HCT116 (cell line): ENCODE results near the gene TVP23A. TPM values are rescaled to one million over a fixed set of nuclear protein-coding genes. Genes with fewer than 3 reads are reported as not detected.

Experiments used
- ATAC-seq: fragments of 200-7000 bp; cut with Tn5 transposase; 2 replicates; pipeline ENCODE4 v1.9.1; 2020; ENCODE audit warnings: mild to moderate bottlenecking, moderate library complexity
- BruUV-seq: library from RNA; stranded (reverse); fragments of 400-500 nt; replicated peaks from 2 replicates; lab custom pipeline; 2021; lab: Mats Ljungman, UMichigan
- CTCF ChIA-PET: fragments of 300-600 bp; sonication (Branson Sonifier 250); formaldehyde crosslinking; loops from one replicate; lab custom pipeline; 2021; ENCODE audit warnings: antibody characterized with exemption; lab: Charles Lee
- POLR2A ChIA-PET: fragments of 300-600, 350-600 bp; sonication (Branson Sonifier 250); formaldehyde crosslinking; loops from one replicate; lab custom pipeline; 2021; ENCODE audit warnings: antibody characterized with exemption; lab: Charles Lee
- RAD21 ChIA-PET, 2 experiments: fragments of 300-600 bp; sonication (Branson Sonifier 250); formaldehyde crosslinking; loops; one replicate each; lab custom pipeline; 2023; ENCODE audit warnings: low total read pairs in 2 of 2; ENCODE audit not compliant: uncharacterized antibody in 2 of 2, unreplicated experiment in 2 of 2, low non-redundant PET in 1 of 2; lab: Charles Lee
- DNase-seq: peaks from one replicate; pipeline ENCODE4 v3.0.0-alpha.2; 2010; ENCODE audit warnings: low read depth, low spot score
- H2AFZ ChIP-seq: fragments of 200-600 bp; shearing (Covaris generic), sonication (generic); 2 replicates; pipeline ENCODE4 v1.6.1; 2017; ENCODE audit warnings: low read depth, mixed run types, mixed read lengths, antibody characterized with exemption, low read length; ENCODE audit not compliant: poor library complexity, severe bottlenecking
- H3K27ac ChIP-seq: 2 replicates; pipeline ENCODE4 v1.5.1; 2012; ENCODE audit warnings: low read depth, low read length
- H3K27me3 ChIP-seq: fragments of 200-600 bp; sonication (generic); 2 replicates; pipeline ENCODE4 v1.6.1; 2016; ENCODE audit warnings: mixed run types, low read length, mixed read lengths; ENCODE audit not compliant: insufficient read depth
- H3K36me3 ChIP-seq, 2 experiments: fragments of 200-500 bp in 1 of 2; fragments of 200-600 bp in 1 of 2; sonication (Bioruptor generic) in 1 of 2; sonication (generic) in 1 of 2; 2 replicates each; pipeline versions ENCODE4 v1.5.1 to v1.6.1; 2014 to 2016; ENCODE audit warnings: low read length in 2 of 2, inconsistent platforms in 1 of 2, mixed read lengths in 1 of 2, mixed run types in 1 of 2; ENCODE audit not compliant: insufficient read depth in 2 of 2, control insufficient read depth in 1 of 2
- H3K4me1 ChIP-seq, 2 experiments: fragments of 200-600 bp in 1 of 2; sonication (generic) in 1 of 2; 2 replicates each; pipeline versions ENCODE4 v1.5.1 to v1.6.1; 2012 to 2017; ENCODE audit warnings: low read length in 2 of 2, inconsistent platforms in 1 of 2, mild to moderate bottlenecking in 1 of 2, mixed read lengths in 1 of 2, mixed run types in 1 of 2, moderate library complexity in 1 of 2; ENCODE audit not compliant: insufficient read depth in 2 of 2, control insufficient read depth in 1 of 2
- H3K4me2 ChIP-seq: fragments of 200-600 bp; sonication (generic); 2 replicates; pipeline ENCODE4 v1.6.1; 2017; ENCODE audit warnings: mixed run types, low read length, mixed read lengths
- H3K4me3 ChIP-seq, 2 experiments: fragments of 200-600 bp in 1 of 2; sonication (generic) in 1 of 2; replicated peaks in 1 of 2; 2 replicates each; pipeline ENCODE4 v1.5.1; 2011 to 2016; ENCODE audit warnings: low read length in 2 of 2, control low read depth in 1 of 2, low read depth in 1 of 2, mild to moderate bottlenecking in 1 of 2, mixed read lengths in 1 of 2, mixed run types in 1 of 2
- H3K79me2 ChIP-seq: fragments of 200-600 bp; sonication (generic); 2 replicates; pipeline ENCODE4 v1.6.1; 2017; ENCODE audit warnings: mild to moderate bottlenecking, mixed run types, low read length, moderate library complexity, mixed read lengths; ENCODE audit not compliant: insufficient read depth
- H3K9ac ChIP-seq: fragments of 200-600 bp; sonication (generic); 2 replicates; pipeline ENCODE4 v1.6.1; 2016; ENCODE audit warnings: low read length, mixed read lengths
- H3K9me2 ChIP-seq: fragments of 200-600 bp; sonication (generic), shearing (Covaris generic); 2 replicates; pipeline ENCODE4 v1.6.1; 2017; ENCODE audit warnings: mixed run types, mild to moderate bottlenecking, moderate library complexity; ENCODE audit not compliant: insufficient read depth
- H3K9me3 ChIP-seq, 2 experiments: fragments of 200-500 bp in 1 of 2; fragments of 200-600 bp in 1 of 2; sonication (Bioruptor generic) in 1 of 2; sonication (generic) in 1 of 2; 2 replicates each; pipeline ENCODE4 v1.6.1; 2014 to 2017; ENCODE audit warnings: low read length in 2 of 2, mixed read lengths in 2 of 2, inconsistent platforms in 1 of 2, low read depth in 1 of 2, mild to moderate bottlenecking in 1 of 2, mixed run types in 1 of 2, moderate library complexity in 1 of 2; ENCODE audit not compliant: control insufficient read depth in 1 of 2, insufficient read depth in 1 of 2
- H4K20me1 ChIP-seq: fragments of 200-600 bp; sonication (generic), shearing (Covaris generic); 2 replicates; pipeline ENCODE4 v1.6.1; 2017; ENCODE audit warnings: mixed run types, mild to moderate bottlenecking, moderate library complexity; ENCODE audit not compliant: insufficient read depth
- CBX3 ChIP-seq: IDR thresholded peaks from 2 replicates; pipeline ENCODE4 v1.6.1; 2012; ENCODE audit warnings: low read depth
- CEBPB ChIP-seq: IDR thresholded peaks from 2 replicates; pipeline ENCODE4 v1.6.1; 2012; ENCODE audit warnings: low read depth
- EGR1 ChIP-seq: IDR thresholded peaks from 2 replicates; pipeline ENCODE4 v1.6.1; 2012; ENCODE audit warnings: low read depth
- ELF1 ChIP-seq: IDR thresholded peaks from 2 replicates; pipeline ENCODE4 v1.6.1; 2012; ENCODE audit warnings: low read depth, borderline replicate concordance
- EZH2 ChIP-seq: fragments of 200-600 bp; sonication (generic); IDR thresholded peaks from 2 replicates; pipeline ENCODE4 v1.6.1; 2017; ENCODE audit warnings: antibody characterized with exemption, mixed run types
- EZH2phosphoT487 ChIP-seq: fragments of 200-600 bp; IDR thresholded peaks from 2 replicates; pipeline ENCODE4 v1.6.1; 2018; ENCODE audit warnings: antibody characterized with exemption, borderline replicate concordance
- FOSL1 ChIP-seq: IDR thresholded peaks from 2 replicates; pipeline ENCODE4 v1.6.1; 2012; ENCODE audit warnings: low read depth
- JUND ChIP-seq: IDR thresholded peaks from 2 replicates; pipeline ENCODE4 v1.6.1; 2012
- RAD21 ChIP-seq: IDR thresholded peaks from 2 replicates; pipeline ENCODE4 v1.6.1; 2012; ENCODE audit warnings: low read depth, mild to moderate bottlenecking
- SIN3A ChIP-seq: IDR thresholded peaks from 2 replicates; pipeline ENCODE4 v1.6.1; 2012; ENCODE audit warnings: low read depth
- SP1 ChIP-seq: IDR thresholded peaks from 2 replicates; pipeline ENCODE4 v1.6.1; 2012; ENCODE audit warnings: low read depth
- SRF ChIP-seq: IDR thresholded peaks from 2 replicates; pipeline ENCODE4 v1.6.1; 2012; ENCODE audit warnings: low read depth
- TCF7L2 ChIP-seq: IDR thresholded peaks from 2 replicates; pipeline ENCODE4 v1.7.0; 2011; ENCODE audit warnings: borderline replicate concordance, inconsistent platforms; ENCODE audit not compliant: insufficient read depth, insufficient read length; ENCODE audit errors: extremely low read depth
- YY1 ChIP-seq: IDR thresholded peaks from 2 replicates; pipeline ENCODE4 v1.6.1; 2011; ENCODE audit warnings: low read length, low read depth, moderate library complexity, mild to moderate bottlenecking; ENCODE audit not compliant: insufficient replicate concordance; ENCODE audit errors: extremely low read depth
- ZFX ChIP-seq: fragments of 450-650 bp; IDR thresholded peaks from 2 replicates; pipeline ENCODE4 v1.6.1; 2017
- intact Hi-C: fragments of 100-400 bp; cut with micrococcal nuclease; formaldehyde crosslinking; loops from 2 replicates; pipeline ENCODE4 v1.10.0; 2022
- total RNA-seq: library from RNA; stranded (reverse); gene quantifications from one replicate; pipeline ENCODE4 v1.2.1, GENCODE V29; 2021; ENCODE audit not compliant: unreplicated experiment
- TF ChIP-seq, protein P1 (sequence below): IDR thresholded peaks from 2 replicates; pipeline ENCODE4 v1.6.1; 2012
- TF ChIP-seq, protein P2 (sequence below): IDR thresholded peaks from 2 replicates; pipeline ENCODE4 v1.6.1; 2012
- TF ChIP-seq, protein P3 (sequence below), 3 experiments: fragments of 200-600 bp in 1 of 3; sonication (generic) in 1 of 3; IDR thresholded peaks in 2 of 3; conservative IDR thresholded peaks in 1 of 3; 2 replicates each; pipeline ENCODE4 v1.5.1; 2012 to 2017; ENCODE audit warnings: low read depth in 2 of 3, low read length in 2 of 3, antibody characterized with exemption in 1 of 3, borderline replicate concordance in 1 of 3, control low read depth in 1 of 3, mild to moderate bottlenecking in 1 of 3, mixed read lengths in 1 of 3, mixed run types in 1 of 3, moderate library complexity in 1 of 3; ENCODE audit not compliant: insufficient read depth in 1 of 3

TVP23A gene
- total RNA-seq, 1 experiment from 2014 or later: not detected

DNA sequence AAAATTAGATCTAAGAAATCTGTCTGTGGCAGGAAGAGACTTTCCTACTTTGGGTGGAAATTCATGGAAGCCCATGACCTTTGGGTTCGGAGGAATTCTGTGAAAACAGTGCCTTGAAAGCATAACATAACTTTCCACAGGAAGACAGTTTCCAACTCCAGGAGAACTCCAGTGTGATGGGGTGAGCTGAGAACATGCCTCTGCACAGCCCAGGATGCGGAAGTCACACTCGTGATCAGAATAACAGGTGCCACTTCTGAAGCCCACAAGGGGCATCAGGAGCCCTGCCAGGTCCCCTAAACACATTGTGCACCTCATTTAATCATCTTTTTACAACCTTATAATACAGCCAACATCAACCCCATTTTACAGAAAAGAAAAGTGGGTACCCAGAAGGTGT, 9.7 kb downstream of the TVP23A start (continued):
- TF ChIP-seq, protein P1, sequence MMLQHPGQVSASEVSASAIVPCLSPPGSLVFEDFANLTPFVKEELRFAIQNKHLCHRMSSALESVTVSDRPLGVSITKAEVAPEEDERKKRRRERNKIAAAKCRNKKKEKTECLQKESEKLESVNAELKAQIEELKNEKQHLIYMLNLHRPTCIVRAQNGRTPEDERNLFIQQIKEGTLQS: no peak
- TF ChIP-seq CEBPB: no peak
- TF ChIP-seq, protein P2, sequence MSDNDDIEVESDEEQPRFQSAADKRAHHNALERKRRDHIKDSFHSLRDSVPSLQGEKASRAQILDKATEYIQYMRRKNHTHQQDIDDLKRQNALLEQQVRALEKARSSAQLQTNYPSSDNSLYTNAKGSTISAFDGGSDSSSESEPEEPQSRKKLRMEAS: no peak
- TF ChIP-seq FOSL1: no peak
- no peak for TF ChIP-seq ZFX
- TF ChIP-seq SRF: no peak
- TF ChIP-seq, protein P3, sequence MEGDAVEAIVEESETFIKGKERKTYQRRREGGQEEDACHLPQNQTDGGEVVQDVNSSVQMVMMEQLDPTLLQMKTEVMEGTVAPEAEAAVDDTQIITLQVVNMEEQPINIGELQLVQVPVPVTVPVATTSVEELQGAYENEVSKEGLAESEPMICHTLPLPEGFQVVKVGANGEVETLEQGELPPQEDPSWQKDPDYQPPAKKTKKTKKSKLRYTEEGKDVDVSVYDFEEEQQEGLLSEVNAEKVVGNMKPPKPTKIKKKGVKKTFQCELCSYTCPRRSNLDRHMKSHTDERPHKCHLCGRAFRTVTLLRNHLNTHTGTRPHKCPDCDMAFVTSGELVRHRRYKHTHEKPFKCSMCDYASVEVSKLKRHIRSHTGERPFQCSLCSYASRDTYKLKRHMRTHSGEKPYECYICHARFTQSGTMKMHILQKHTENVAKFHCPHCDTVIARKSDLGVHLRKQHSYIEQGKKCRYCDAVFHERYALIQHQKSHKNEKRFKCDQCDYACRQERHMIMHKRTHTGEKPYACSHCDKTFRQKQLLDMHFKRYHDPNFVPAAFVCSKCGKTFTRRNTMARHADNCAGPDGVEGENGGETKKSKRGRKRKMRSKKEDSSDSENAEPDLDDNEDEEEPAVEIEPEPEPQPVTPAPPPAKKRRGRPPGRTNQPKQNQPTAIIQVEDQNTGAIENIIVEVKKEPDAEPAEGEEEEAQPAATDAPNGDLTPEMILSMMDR (IDR thresholded peaks at IDR 0.05 in 2 of 3, conservative IDR thresholded peaks at IDR 0.05 in 1 of 3; ENCODE audit: borderline replicate concordance in 1 of 3, insufficient read depth in 1 of 3, low read depth in 2 of 3, low read length in 2 of 3): no peak
- no peak for TF ChIP-seq TCF7L2
- TF ChIP-seq SP1: no peak

DNA sequence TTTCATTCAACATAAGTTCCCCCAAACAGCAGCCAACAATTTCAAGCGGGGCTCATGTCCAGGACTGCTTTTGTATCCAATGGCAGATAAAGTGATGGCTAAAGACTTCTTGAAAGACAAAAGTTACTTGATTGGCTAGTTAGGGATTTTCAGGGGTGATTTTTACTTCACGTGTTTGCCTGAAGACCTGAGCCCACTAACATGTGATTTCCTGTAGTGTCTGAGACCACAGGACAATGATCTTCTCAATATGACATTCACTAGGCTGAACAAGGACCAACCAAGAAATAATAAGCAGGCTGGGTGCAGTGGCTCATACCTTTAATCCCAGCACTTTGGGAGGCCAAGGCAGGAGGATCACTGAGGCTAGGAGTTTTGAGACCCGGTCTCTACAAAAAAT, 10.4 kb downstream of the TVP23A start:
- no peaks in the 10 kb centered on the region for H4K20me1 ChIP-seq
- no peak overlapping the region for H3K27ac ChIP-seq
- H3K79me2 ChIP-seq: no peaks in the 10 kb centered on the region
- no peak for ATAC-seq
- TF ChIP-seq, protein P3 (IDR thresholded peaks at IDR 0.05 in 2 of 3, conservative IDR thresholded peaks at IDR 0.05 in 1 of 3; ENCODE audit: borderline replicate concordance in 1 of 3, insufficient read depth in 1 of 3, low read depth in 2 of 3, low read length in 2 of 3): no peak
- TF ChIP-seq YY1 (no peak), SIN3A (no peak), FOSL1 (no peak), TCF7L2 (no peak), RAD21 (no peak), ELF1 (no peak), CEBPB (no peak), EGR1 (no peak), EZH2 (no peak), JUND (no peak), EZH2phosphoT487 (no peak), CBX3 (no peak)
- TF ChIP-seq, protein P2: no peak
- TF ChIP-seq, protein P1: no peak
- no peaks in the 10 kb centered on the region for H3K36me3 ChIP-seq
- no TSS peak for BruUV-seq
- RAD21 ChIA-PET: interaction anchor here in 1 of 2 experiments (0.6 kb wide), 1 partner anchor 26 kb away, joined by 7 read pairs; no protein-coding TSS in a partner anchor
- no peak for DNase-seq
- H2AFZ ChIP-seq: no peak overlapping the region
- intact Hi-C loops: loop anchor here (10.0 kb wide), 1 partner anchor 107 kb away; no protein-coding TSS in a partner anchor
- H3K27me3 ChIP-seq: 0 out of 2 replicates have a peak, but pooled peaks cover 2% of the 10 kb centered on the region
- H3K9me2 ChIP-seq: no peaks in the 10 kb centered on the region
- no peaks in the 10 kb centered on the region for H3K4me1 ChIP-seq
- no peak overlapping the region for H3K4me2 ChIP-seq
- no peak overlapping the region for H3K4me3 ChIP-seq
- POLR2A ChIA-PET: no interaction called here
- CTCF ChIA-PET: no interaction called here
- no peaks in the 10 kb centered on the region for H3K9me3 ChIP-seq
- H3K9ac ChIP-seq: no peak overlapping the region
